Suppressor macrophage (primary cell): ENCODE data around the gene KLHL30.

Experiments used
- DNase-seq, 4 experiments: peaks; one replicate each; pipeline ENCODE4 v3.0.0-alpha.2; 2020 to 2022

KLHL30 gene

DNA sequence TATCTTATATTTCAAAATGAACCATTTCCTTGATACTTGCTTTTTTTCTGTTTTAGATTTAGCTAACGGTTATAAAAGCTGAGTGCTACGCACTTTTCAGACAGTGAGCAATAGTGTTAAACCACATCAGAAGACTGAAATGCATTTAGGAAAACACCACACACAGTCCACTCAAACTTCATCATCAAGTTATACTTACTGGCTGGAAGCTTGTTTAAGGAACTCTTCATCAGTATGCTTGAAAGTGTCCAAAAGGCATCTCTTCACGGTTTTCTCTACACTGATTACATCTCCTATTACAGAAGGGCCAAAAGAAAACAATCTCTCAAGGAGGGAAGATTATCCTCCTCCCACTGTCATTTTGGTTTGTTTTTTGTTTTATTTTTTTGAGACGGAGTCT, 45.4 kb downstream of the KLHL30 start:
- DNase-seq = no peak

GRCh38 chr2:238187618-238188548, 49.4 kb downstream of the KLHL30 start:
- DNase-seq = no peak

- DNase-seq = no peak
These were observed 52.0 kb downstream of the KLHL30 start for GRCh38 chr2:238190445-238190844.
